Measurements from ENCODE around the gene SYNGR2. TPM values are rescaled to one million over a fixed set of nuclear protein-coding genes. Genes with fewer than 3 reads are reported as not detected.

Gene SYNGR2
- polyA plus RNA-seq, 3 donors, result 270 to 402 (median 350) TPM

GRCh38 chr17:78214016-78214705 is 45.8 kb downstream of the SYNGR2 start, which contains the start of gene BIRC5:
BIRC5 (plus strand) TSS chr17:78214253; CDS start chr17:78214317, 64 bp downstream.
- H3K36me3 Mint-ChIP-seq, result peaks cover 0 to 13% of the 10 kb centered on the region in 2 donors
- Histone ChIP-seq H3K79me2 (ENCODE audit: insufficient read depth, low read length) (peaks cover 42% of the 10 kb centered on the region), H3K4me1 (ENCODE audit: control insufficient read depth in 1 of 2, insufficient read depth in 2 of 2, low read length in 2 of 2) (peaks cover 13 to 23% of the 10 kb centered on the region in 2 donors), H3K4me2 (replicated peaks; ENCODE audit: extremely low read depth, low read length, poor library complexity, severe bottlenecking) (peak within 1 kb of the TSS; percentile 97), H3K36me3 (replicated peaks in 1 of 2; ENCODE audit: control insufficient read depth in 1 of 2, insufficient read depth in 2 of 2, low read length in 2 of 2) (peaks cover 2 to 16% of the 10 kb centered on the region in 2 donors), H4K20me1 (ENCODE audit: insufficient read depth, low read length) (no peaks in the 10 kb centered on the region), H3K9me3 (replicated peaks in 1 of 2; ENCODE audit: control insufficient read depth in 1 of 2, insufficient read depth in 1 of 2, low read length in 2 of 2) (no peaks in the 10 kb centered on the region), H3K9ac (ENCODE audit: insufficient read depth, low read length, poor library complexity, severe bottlenecking) (peak within 1 kb of the TSS; percentile 40), H2AFZ (ENCODE audit: insufficient read depth, low read depth, low read length, poor library complexity, severe bottlenecking) (peak within 1 kb of the TSS; percentile 85), H3K27me3 (ENCODE audit: control insufficient read depth in 2 of 2, insufficient read depth in 2 of 2, low read length in 2 of 2) (no peaks in the 10 kb centered on the region), H3K4me3 (replicated peaks in 1 of 3; ENCODE audit: low read depth in 2 of 3, low read length in 3 of 3) (peak within 1 kb of the TSS; percentile 30 to 80 (median 68)), H3K27ac (ENCODE audit: low read depth in 1 of 2, low read length in 2 of 2) (no peak within 1 kb of the TSS)
- H3K27ac Mint-ChIP-seq, result peak within 1 kb of the TSS in 3 of 7 donors; percentile 78 to 89 (median 87)
- peaks cover 16% of the 10 kb centered on the region for H3K4me1 Mint-ChIP-seq
- no peak for TF ChIP-seq CTCF (IDR thresholded peaks at IDR 0.05)
- intact Hi-C loops (cut with micrococcal nuclease), result loop anchor here (2.0 to 5.0 kb wide), 2 partner anchors 15 to 38 kb away; no protein-coding TSS in a partner anchor
- H3K27me3 Mint-ChIP-seq (ENCODE audit: low read depth in 3 of 3), result peaks cover 0 to 2% (median 0%) of the 10 kb centered on the region in 3 donors
- H3K9me3 Mint-ChIP-seq, result no peaks in the 10 kb centered on the region
- under 1% methylated on average over 60 of the region's 60 CpGs for WGBS (ENCODE audit: insufficient coverage)
- H3K4me3 Mint-ChIP-seq, result peak within 1 kb of the TSS; percentile 70 to 78
- DNase-seq, result peak; percentile 77 to 87 (median 85)

DNA sequence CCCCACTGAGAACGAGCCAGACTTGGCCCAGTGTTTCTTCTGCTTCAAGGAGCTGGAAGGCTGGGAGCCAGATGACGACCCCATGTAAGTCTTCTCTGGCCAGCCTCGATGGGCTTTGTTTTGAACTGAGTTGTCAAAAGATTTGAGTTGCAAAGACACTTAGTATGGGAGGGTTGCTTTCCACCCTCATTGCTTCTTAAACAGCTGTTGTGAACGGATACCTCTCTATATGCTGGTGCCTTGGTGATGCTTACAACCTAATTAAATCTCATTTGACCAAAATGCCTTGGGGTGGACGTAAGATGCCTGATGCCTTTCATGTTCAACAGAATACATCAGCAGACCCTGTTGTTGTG is 46.3 kb downstream of the SYNGR2 start:
- no peak overlapping the region for H3K9ac ChIP-seq (ENCODE audit: insufficient read depth, low read length, poor library complexity, severe bottlenecking)
- no peak for DNase-seq
- H3K9me3 Mint-ChIP-seq, result no peaks in the 10 kb centered on the region
- peak overlapping the region in 3 of 7 donors; percentile 78 to 89 (median 87) for H3K27ac Mint-ChIP-seq
- peaks cover 13 to 23% of the 10 kb centered on the region in 2 donors for H3K4me1 ChIP-seq (ENCODE audit: control insufficient read depth in 1 of 2, insufficient read depth in 2 of 2, low read length in 2 of 2)
- H3K4me3 Mint-ChIP-seq, result peak overlapping the region; percentile 70 to 78
- H4K20me1 ChIP-seq (ENCODE audit: insufficient read depth, low read length), result no peaks in the 10 kb centered on the region
- peaks cover 16% of the 10 kb centered on the region for H3K4me1 Mint-ChIP-seq
- no peaks in the 10 kb centered on the region for H3K9me3 ChIP-seq (replicated peaks in 1 of 2; ENCODE audit: control insufficient read depth in 1 of 2, insufficient read depth in 1 of 2, low read length in 2 of 2)
- intact Hi-C loops (cut with micrococcal nuclease), result loop anchor here (2.0 to 5.0 kb wide), 2 partner anchors 16 to 38 kb away; no protein-coding TSS in a partner anchor
- H3K4me3 ChIP-seq (replicated peaks in 1 of 3; ENCODE audit: low read depth in 2 of 3, low read length in 3 of 3), result peak overlapping the region in 2 of 3 experiments; percentile 68 to 80
- peaks cover 5 to 18% of the 10 kb centered on the region in 2 donors for H3K36me3 Mint-ChIP-seq
- peaks cover 5 to 21% of the 10 kb centered on the region in 2 donors for H3K36me3 ChIP-seq (replicated peaks in 1 of 2; ENCODE audit: control insufficient read depth in 1 of 2, insufficient read depth in 2 of 2, low read length in 2 of 2)
- 0% methylated on average over 1 of the region's 5 CpGs for WGBS (ENCODE audit: insufficient coverage)
- peaks cover 47% of the 10 kb centered on the region for H3K79me2 ChIP-seq (ENCODE audit: insufficient read depth, low read length)
- no peak overlapping the region for H3K27ac ChIP-seq (ENCODE audit: low read depth in 1 of 2, low read length in 2 of 2)
- H3K27me3 Mint-ChIP-seq (ENCODE audit: low read depth in 3 of 3), result peaks cover 0 to 2% (median 0%) of the 10 kb centered on the region in 3 donors
- peak overlapping the region; percentile 85 for H2AFZ ChIP-seq (ENCODE audit: insufficient read depth, low read depth, low read length, poor library complexity, severe bottlenecking)
- peak overlapping the region; percentile 97 for H3K4me2 ChIP-seq (replicated peaks; ENCODE audit: extremely low read depth, low read length, poor library complexity, severe bottlenecking)
- no peaks in the 10 kb centered on the region for H3K27me3 ChIP-seq (ENCODE audit: control insufficient read depth in 2 of 2, insufficient read depth in 2 of 2, low read length in 2 of 2)
- no peak for TF ChIP-seq CTCF (IDR thresholded peaks at IDR 0.05)

Measured in CD14-positive monocyte (primary cell).